H9 (cell line): Measurements from ENCODE around the gene GALNT2. TPM values are rescaled to one million over a fixed set of nuclear protein-coding genes. Genes with fewer than 3 reads are reported as not detected.

Experiments used
- DNase-seq: peaks from one replicate; pipeline ENCODE4 v3.0.0-alpha.2; 2017
- H2AFZ ChIP-seq: one replicate; pipeline ENCODE4 v1.6.1; 2013; ENCODE audit warnings: mild to moderate bottlenecking, low read length, control low read depth, moderate library complexity
- H2AK5ac ChIP-seq: 2 replicates; pipeline ENCODE4 v1.6.1; 2013; ENCODE audit warnings: low read length, control low read depth, mixed read lengths; ENCODE audit not compliant: insufficient read length
- H2BK120ac ChIP-seq: one replicate; pipeline ENCODE4 v1.6.1; 2013; ENCODE audit warnings: low read depth, mild to moderate bottlenecking, low read length, control low read depth, inconsistent platforms; ENCODE audit not compliant: poor library complexity, severe bottlenecking
- H2BK12ac ChIP-seq: 2 replicates; pipeline ENCODE4 v1.6.1; 2013; ENCODE audit warnings: low read length, control low read depth, mixed read lengths, low read depth; ENCODE audit not compliant: insufficient read length
- H2BK15ac ChIP-seq: 2 replicates; pipeline ENCODE4 v1.6.1; 2013; ENCODE audit warnings: low read depth, low read length, control low read depth
- H2BK20ac ChIP-seq: one replicate; pipeline ENCODE4 v1.6.1; 2013; ENCODE audit warnings: low read depth, mild to moderate bottlenecking, low read length, control low read depth, inconsistent platforms; ENCODE audit not compliant: poor library complexity, severe bottlenecking
- H2BK5ac ChIP-seq: 2 replicates; pipeline ENCODE4 v1.6.1; 2013; ENCODE audit warnings: low read length, control low read depth, mixed read lengths; ENCODE audit not compliant: insufficient read length
- H3K14ac ChIP-seq: 2 replicates; pipeline ENCODE4 v1.6.1; 2013; ENCODE audit warnings: low read length, control low read depth; ENCODE audit not compliant: insufficient read depth
- H3K18ac ChIP-seq: 2 replicates; pipeline ENCODE4 v1.6.1; 2013; ENCODE audit warnings: low read depth, mild to moderate bottlenecking, mixed read lengths, low read length, control low read depth; ENCODE audit not compliant: insufficient read length
- H3K23ac ChIP-seq: 2 replicates; pipeline ENCODE4 v1.6.1; 2013; ENCODE audit warnings: low read length, control low read depth, mixed read lengths, low read depth; ENCODE audit not compliant: insufficient read length
- H3K23me2 ChIP-seq: 2 replicates; pipeline ENCODE4 v1.6.1; 2013; ENCODE audit warnings: low read depth, mild to moderate bottlenecking, mixed read lengths, low read length, control low read depth; ENCODE audit not compliant: insufficient read length, poor library complexity, severe bottlenecking
- H3K27ac ChIP-seq: 2 replicates; pipeline ENCODE4 v1.5.1; 2013; ENCODE audit warnings: low read length, control low read depth, mixed read lengths, low read depth; ENCODE audit not compliant: insufficient read length
- H3K27me3 ChIP-seq: 2 replicates; pipeline ENCODE4 v1.6.1; 2013; ENCODE audit warnings: low read length, control low read depth, inconsistent platforms; ENCODE audit not compliant: insufficient read depth
- H3K4ac ChIP-seq: 2 replicates; pipeline ENCODE4 v1.6.1; 2013; ENCODE audit warnings: low read depth, mild to moderate bottlenecking, control low read depth, inconsistent platforms, low read length, moderate library complexity
- H3K4me1 ChIP-seq: 2 replicates; pipeline ENCODE4 v1.6.1; 2013; ENCODE audit warnings: low read length, control low read depth, inconsistent platforms; ENCODE audit not compliant: insufficient read depth
- H3K4me2 ChIP-seq: 2 replicates; pipeline ENCODE4 v1.6.1; 2013; ENCODE audit warnings: low read length, control low read depth, mixed read lengths; ENCODE audit not compliant: insufficient read length, insufficient read depth
- H3K56ac ChIP-seq: 2 replicates; pipeline ENCODE4 v1.6.1; 2013; ENCODE audit warnings: low read depth, mild to moderate bottlenecking, mixed read lengths, low read length, control low read depth; ENCODE audit not compliant: insufficient read length
- H3K79me1 ChIP-seq: 2 replicates; pipeline ENCODE4 v1.6.1; 2013; ENCODE audit warnings: low read depth, mild to moderate bottlenecking, moderate library complexity, low read length, control low read depth, inconsistent platforms; ENCODE audit not compliant: insufficient read depth, poor library complexity, severe bottlenecking
- H3K79me2 ChIP-seq: 2 replicates; pipeline ENCODE4 v1.6.1; 2013; ENCODE audit warnings: low read length, control low read depth, inconsistent platforms; ENCODE audit not compliant: insufficient read depth
- H3K9ac ChIP-seq: 2 replicates; pipeline ENCODE4 v1.6.1; 2013; ENCODE audit warnings: low read length, control low read depth, mixed read lengths; ENCODE audit not compliant: insufficient read length; ENCODE audit errors: extremely low read depth
- H3K9me3 ChIP-seq: one replicate; pipeline ENCODE4 v1.6.1; 2013; ENCODE audit warnings: low read depth, low read length, inconsistent platforms; ENCODE audit not compliant: control insufficient read depth
- H3T11ph ChIP-seq: one replicate; pipeline ENCODE4 v1.6.1; 2013; ENCODE audit warnings: mild to moderate bottlenecking, low read length, control low read depth, inconsistent platforms
- H4K20me1 ChIP-seq: one replicate; pipeline ENCODE4 v1.6.1; 2013; ENCODE audit not compliant: control insufficient read depth, insufficient read length, insufficient read depth
- H4K5ac ChIP-seq: 2 replicates; pipeline ENCODE4 v1.6.1; 2013; ENCODE audit warnings: low read depth, mild to moderate bottlenecking, mixed read lengths, low read length, control low read depth; ENCODE audit not compliant: insufficient read length
- H4K8ac ChIP-seq: replicated peaks from 2 replicates; pipeline ENCODE4 v1.6.1; 2013; ENCODE audit warnings: low read length, control low read depth, mixed read lengths, low read depth; ENCODE audit not compliant: insufficient read length
- H4K91ac ChIP-seq: 2 replicates; pipeline ENCODE4 v1.6.1; 2013; ENCODE audit warnings: low read depth, mild to moderate bottlenecking, moderate library complexity, mixed read lengths, low read length, control low read depth; ENCODE audit not compliant: insufficient read length
- H3K27ac Mint-ChIP-seq, 3 experiments: 2 replicates in 2 of 3; 3 replicates in 1 of 3; pipeline ENCODE4 v1.8.0; 2020 to 2021; ENCODE audit warnings: mixed read lengths in 3 of 3, mild to moderate bottlenecking in 1 of 3, moderate library complexity in 1 of 3
- H3K27me3 Mint-ChIP-seq: 2 replicates; pipeline ENCODE4 v1.8.0; 2021; ENCODE audit warnings: low read depth, mild to moderate bottlenecking, moderate library complexity, mixed read lengths
- H3K36me3 Mint-ChIP-seq, 3 experiments: 2 replicates in 2 of 3; 3 replicates in 1 of 3; pipeline ENCODE4 v1.8.0; 2020 to 2021; ENCODE audit warnings: low read depth in 3 of 3, mixed read lengths in 3 of 3; ENCODE audit not compliant: insufficient read depth in 1 of 3
- H3K4me1 Mint-ChIP-seq, 2 experiments: 2 replicates each; pipeline ENCODE4 v1.8.0; 2020; ENCODE audit warnings: mixed read lengths in 2 of 2
- H3K4me3 Mint-ChIP-seq, 2 experiments: 2 replicates in 1 of 2; 3 replicates in 1 of 2; pipeline ENCODE4 v1.8.0; 2020 to 2021; ENCODE audit warnings: mild to moderate bottlenecking in 2 of 2, mixed read lengths in 2 of 2, moderate library complexity in 1 of 2
- H3K9me3 Mint-ChIP-seq, 2 experiments: 2 replicates in 1 of 2; 3 replicates in 1 of 2; pipeline ENCODE4 v1.8.0; 2020; ENCODE audit warnings: mild to moderate bottlenecking in 2 of 2, mixed read lengths in 2 of 2, moderate library complexity in 1 of 2
- CTCF ChIP-seq: fragments of 200-600 bp; sonication (generic); conservative IDR thresholded peaks from 3 replicates; pipeline ENCODE4 v1.8.0; 2021; ENCODE audit warnings: antibody characterized with exemption, mild to moderate bottlenecking
- WGBS: extraction: QIAGEN DNeasy Blood & Tissue Kit; methylation state at CpG from one replicate; pipeline ENCODE4 v1.1.7; 2013; ENCODE audit warnings: missing lambda C conversion rate, low lambda C conversion rate, mixed read lengths; ENCODE audit not compliant: insufficient read length; ENCODE audit errors: extremely low coverage; 5-methylcytosine and 5-hydroxymethylcytosine counted together
- total RNA-seq: library from RNA; stranded (reverse); gene quantifications from 2 replicates; pipeline ENCODE4 v1.2.1, GENCODE V29; 2021

GALNT2 gene
- total RNA-seq, 1 experiment from 2014 or later: 57.6 TPM

GRCh38 chr1:230086151-230086550 is 19.1 kb downstream of the GALNT2 start:
- H3K18ac ChIP-seq: no peak overlapping the region
- no peaks in the 10 kb centered on the region for H3K9me3 ChIP-seq
- H2BK5ac ChIP-seq: no peak overlapping the region
- no peak overlapping the region for H2BK12ac ChIP-seq
- no peak overlapping the region for H3K4ac ChIP-seq
- H2BK15ac ChIP-seq: no peak overlapping the region
- no peaks in the 10 kb centered on the region for H3K27me3 ChIP-seq
- H3K27me3 Mint-ChIP-seq: peaks cover 3% of the 10 kb centered on the region
- H3K79me1 ChIP-seq: peaks cover 12% of the 10 kb centered on the region
- no peak overlapping the region for H3K56ac ChIP-seq
- no peak overlapping the region for H3K23ac ChIP-seq
- H3K27ac ChIP-seq: no peak overlapping the region
- peak overlapping the region in 1 of 3 experiments; percentile 17; a peak in 3 of 7 replicates for H3K27ac Mint-ChIP-seq
- peaks cover 10 to 14% of the 10 kb centered on the region in 2 experiments for H3K9me3 Mint-ChIP-seq
- H4K91ac ChIP-seq: no peak overlapping the region
- no peak overlapping the region for H3K4me3 Mint-ChIP-seq
- no peak overlapping the region for H3T11ph ChIP-seq
- H3K4me1 ChIP-seq: peaks cover 3% of the 10 kb centered on the region; the same call in 1 of the 2 replicates
- H3K36me3 Mint-ChIP-seq: peaks cover 19% of the 10 kb centered on the region in 3 experiments
- no peak overlapping the region for H3K9ac ChIP-seq
- no peaks in the 10 kb centered on the region for H3K23me2 ChIP-seq
- no peak overlapping the region for H3K4me2 ChIP-seq
- no peak overlapping the region for H2AK5ac ChIP-seq
- H4K20me1 ChIP-seq: peaks cover 2% of the 10 kb centered on the region
- no peak overlapping the region for H2BK20ac ChIP-seq
- peaks cover 32 to 37% of the 10 kb centered on the region in 2 experiments for H3K4me1 Mint-ChIP-seq
- H4K8ac ChIP-seq: no peak overlapping the region
- peak; percentile 28 for DNase-seq
- H2AFZ ChIP-seq: no peak overlapping the region
- H3K14ac ChIP-seq: no peak overlapping the region
- WGBS: no CpG with 5 or more reads among the region's 6 CpGs
- H4K5ac ChIP-seq: no peak overlapping the region
- H2BK120ac ChIP-seq: no peak overlapping the region
- H3K79me2 ChIP-seq: peaks cover 17% of the 10 kb centered on the region; the same call in 1 of the 2 replicates
- no peak for TF ChIP-seq CTCF
